ENCODE data around the gene EIPR1. TPM values are rescaled to one million over a fixed set of nuclear protein-coding genes. Genes with fewer than 3 reads are reported as not detected.

EIPR1 gene
- total RNA-seq, 1 experiment from 2014 or later: 36.9 TPM

GRCh38 chr2:3194828-3195227, 182.8 kb downstream of the EIPR1 start:
- no peak for DNase-seq
- Histone ChIP-seq H3K4me1 (no peaks in the 10 kb centered on the region), H3K4me3 (ENCODE audit: low read depth, low read length) (no peak overlapping the region), H3K36me3 (ENCODE audit: control insufficient read depth, insufficient read depth, low read length) (no peaks in the 10 kb centered on the region; the same call in 1 of the 2 replicates), H3K9me3 (no peaks in the 10 kb centered on the region), H3K27me3 (replicated peaks; ENCODE audit: control insufficient read depth, insufficient read depth, low read length) (no peaks in the 10 kb centered on the region)
- no peaks in the 10 kb centered on the region for H3K36me3 Mint-ChIP-seq (ENCODE audit: insufficient read depth, unreplicated experiment)
- POLR2A ChIA-PET: no interaction called here
- no peaks in the 10 kb centered on the region for H3K4me1 Mint-ChIP-seq (ENCODE audit: low read depth, unreplicated experiment)
- TF ChIP-seq, protein P1, sequence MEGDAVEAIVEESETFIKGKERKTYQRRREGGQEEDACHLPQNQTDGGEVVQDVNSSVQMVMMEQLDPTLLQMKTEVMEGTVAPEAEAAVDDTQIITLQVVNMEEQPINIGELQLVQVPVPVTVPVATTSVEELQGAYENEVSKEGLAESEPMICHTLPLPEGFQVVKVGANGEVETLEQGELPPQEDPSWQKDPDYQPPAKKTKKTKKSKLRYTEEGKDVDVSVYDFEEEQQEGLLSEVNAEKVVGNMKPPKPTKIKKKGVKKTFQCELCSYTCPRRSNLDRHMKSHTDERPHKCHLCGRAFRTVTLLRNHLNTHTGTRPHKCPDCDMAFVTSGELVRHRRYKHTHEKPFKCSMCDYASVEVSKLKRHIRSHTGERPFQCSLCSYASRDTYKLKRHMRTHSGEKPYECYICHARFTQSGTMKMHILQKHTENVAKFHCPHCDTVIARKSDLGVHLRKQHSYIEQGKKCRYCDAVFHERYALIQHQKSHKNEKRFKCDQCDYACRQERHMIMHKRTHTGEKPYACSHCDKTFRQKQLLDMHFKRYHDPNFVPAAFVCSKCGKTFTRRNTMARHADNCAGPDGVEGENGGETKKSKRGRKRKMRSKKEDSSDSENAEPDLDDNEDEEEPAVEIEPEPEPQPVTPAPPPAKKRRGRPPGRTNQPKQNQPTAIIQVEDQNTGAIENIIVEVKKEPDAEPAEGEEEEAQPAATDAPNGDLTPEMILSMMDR (IDR thresholded peaks at IDR 0.05; ENCODE audit: insufficient read depth in 1 of 2, low read depth in 1 of 2, low read length in 1 of 2, severe bottlenecking in 1 of 2, unreplicated experiment in 1 of 2): no peak
- no TSS peak for BruUV-seq (replicated peaks)
- no peaks in the 10 kb centered on the region for H3K9me3 Mint-ChIP-seq (ENCODE audit: unreplicated experiment)
- intact Hi-C loops (cut with micrococcal nuclease; ENCODE audit: unreplicated experiment): no loop called here
- CTCF ChIA-PET: no interaction called here
- H3K4me3 Mint-ChIP-seq (ENCODE audit: unreplicated experiment): no peak overlapping the region
- no peak overlapping the region for H3K27ac Mint-ChIP-seq (ENCODE audit: unreplicated experiment)
- H3K27me3 Mint-ChIP-seq (ENCODE audit: insufficient read depth, unreplicated experiment): no peaks in the 10 kb centered on the region

- H3K27ac Mint-ChIP-seq (ENCODE audit: unreplicated experiment): no peak overlapping the region
Measured at GRCh38 chr2:3193443-3194330, 183.9 kb downstream of the EIPR1 start.

DNA sequence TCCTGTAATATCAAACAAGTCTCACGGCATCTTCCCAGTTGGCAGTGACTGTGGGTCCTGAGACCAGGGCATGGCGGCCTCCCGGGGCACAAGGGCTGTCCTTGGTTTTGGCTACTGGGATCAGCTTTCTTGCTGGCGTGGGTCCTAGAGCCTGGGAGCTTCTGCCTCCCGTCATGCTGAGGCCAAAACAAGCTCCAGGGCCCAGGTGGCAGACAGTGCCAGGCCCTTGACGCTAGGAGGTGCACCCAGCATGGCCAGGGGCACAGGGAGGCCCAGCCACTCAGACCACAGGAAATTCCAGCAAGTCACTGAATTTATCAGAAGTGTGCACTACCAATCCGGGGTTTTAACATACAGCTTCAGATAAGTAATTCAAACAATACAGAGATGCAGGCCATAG, 184.7 kb downstream of the EIPR1 start:
- no peaks in the 10 kb centered on the region for H3K9me3 Mint-ChIP-seq (ENCODE audit: unreplicated experiment)
- peaks cover 6% of the 10 kb centered on the region for H3K36me3 Mint-ChIP-seq (ENCODE audit: insufficient read depth, unreplicated experiment)
- no peak overlapping the region for H3K27ac Mint-ChIP-seq (ENCODE audit: unreplicated experiment)

More at GRCh38 chr2:3193443-3194330, 183.9 kb downstream of the EIPR1 start:
- H3K9me3 ChIP-seq: no peaks in the 10 kb centered on the region
- H3K9me3 Mint-ChIP-seq (ENCODE audit: unreplicated experiment): no peaks in the 10 kb centered on the region
- CTCF ChIA-PET: no interaction called here
- no peaks in the 10 kb centered on the region for H3K27me3 ChIP-seq (replicated peaks; ENCODE audit: control insufficient read depth, insufficient read depth, low read length)
- H3K36me3 ChIP-seq (ENCODE audit: control insufficient read depth, insufficient read depth, low read length): no peaks in the 10 kb centered on the region; the same call in 1 of the 2 replicates
- no peak for DNase-seq
- intact Hi-C loops (cut with micrococcal nuclease; ENCODE audit: unreplicated experiment): no loop called here
- POLR2A ChIA-PET: no interaction called here
- H3K4me3 Mint-ChIP-seq (ENCODE audit: unreplicated experiment): no peak overlapping the region
- H3K4me1 Mint-ChIP-seq (ENCODE audit: low read depth, unreplicated experiment): no peaks in the 10 kb centered on the region
- no peaks in the 10 kb centered on the region for H3K27me3 Mint-ChIP-seq (ENCODE audit: insufficient read depth, unreplicated experiment)
- BruUV-seq (replicated peaks): no TSS peak
- TF ChIP-seq, protein P1 (IDR thresholded peaks at IDR 0.05; ENCODE audit: insufficient read depth in 1 of 2, low read depth in 1 of 2, low read length in 1 of 2, severe bottlenecking in 1 of 2, unreplicated experiment in 1 of 2): no peak
- no peaks in the 10 kb centered on the region for H3K4me1 ChIP-seq
- H3K4me3 ChIP-seq (ENCODE audit: low read depth, low read length): no peak overlapping the region
- H3K36me3 Mint-ChIP-seq (ENCODE audit: insufficient read depth, unreplicated experiment): no peaks in the 10 kb centered on the region

More for the DNA sequence above, 184.7 kb downstream of the EIPR1 start:
- ChIA-PET POLR2A (no interaction called here), CTCF (no interaction called here)
- Mint-ChIP-seq H3K4me1 (ENCODE audit: low read depth, unreplicated experiment) (no peaks in the 10 kb centered on the region), H3K4me3 (ENCODE audit: unreplicated experiment) (no peak overlapping the region), H3K27me3 (ENCODE audit: insufficient read depth, unreplicated experiment) (no peaks in the 10 kb centered on the region)
- BruUV-seq (replicated peaks): no TSS peak
- Histone ChIP-seq H3K4me3 (ENCODE audit: low read depth, low read length) (no peak overlapping the region), H3K27me3 (replicated peaks; ENCODE audit: control insufficient read depth, insufficient read depth, low read length) (no peaks in the 10 kb centered on the region), H3K36me3 (ENCODE audit: control insufficient read depth, insufficient read depth, low read length) (no peaks in the 10 kb centered on the region; the same call in 1 of the 2 replicates), H3K9me3 (no peaks in the 10 kb centered on the region), H3K4me1 (no peaks in the 10 kb centered on the region)
- intact Hi-C loops (cut with micrococcal nuclease; ENCODE audit: unreplicated experiment): no loop called here
- DNase-seq: no peak
- TF ChIP-seq, protein P1 (IDR thresholded peaks at IDR 0.05; ENCODE audit: insufficient read depth in 1 of 2, low read depth in 1 of 2, low read length in 1 of 2, severe bottlenecking in 1 of 2, unreplicated experiment in 1 of 2): no peak
